ENCODE results near the gene DPH2. TPM values are rescaled to one million over a fixed set of nuclear protein-coding genes. Genes with fewer than 3 reads are reported as not detected.

Gene DPH2
- total RNA-seq, 1 donor from 2014 or later = 17.1 TPM

DNA sequence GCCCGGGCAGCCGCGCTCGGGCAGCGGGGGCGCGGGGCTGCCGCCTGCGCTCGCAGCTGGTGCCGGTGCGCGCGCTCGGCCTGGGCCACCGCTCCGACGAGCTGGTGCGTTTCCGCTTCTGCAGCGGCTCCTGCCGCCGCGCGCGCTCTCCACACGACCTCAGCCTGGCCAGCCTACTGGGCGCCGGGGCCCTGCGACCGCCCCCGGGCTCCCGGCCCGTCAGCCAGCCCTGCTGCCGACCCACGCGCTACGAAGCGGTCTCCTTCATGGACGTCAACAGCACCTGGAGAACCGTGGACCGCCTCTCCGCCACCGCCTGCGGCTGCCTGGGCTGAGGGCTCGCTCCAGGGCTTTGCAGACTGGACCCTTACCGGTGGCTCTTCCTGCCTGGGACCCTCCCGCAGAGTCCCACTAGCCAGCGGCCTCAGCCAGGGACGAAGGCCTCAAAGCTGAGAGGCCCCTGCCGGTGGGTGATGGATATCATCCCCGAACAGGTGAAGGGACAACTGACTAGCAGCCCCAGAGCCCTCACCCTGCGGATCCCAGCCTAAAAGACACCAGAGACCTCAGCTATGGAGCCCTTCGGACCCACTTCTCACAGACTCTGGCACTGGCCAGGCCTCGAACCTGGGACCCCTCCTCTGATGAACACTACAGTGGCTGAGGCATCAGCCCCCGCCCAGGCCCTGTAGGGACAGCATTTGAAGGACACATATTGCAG is 33.2 kb upstream of the DPH2 start:
- H3K4me3 Mint-ChIP-seq (ENCODE audit: unreplicated experiment) = peak overlapping the region; percentile 78
- TF ChIP-seq, protein P1, sequence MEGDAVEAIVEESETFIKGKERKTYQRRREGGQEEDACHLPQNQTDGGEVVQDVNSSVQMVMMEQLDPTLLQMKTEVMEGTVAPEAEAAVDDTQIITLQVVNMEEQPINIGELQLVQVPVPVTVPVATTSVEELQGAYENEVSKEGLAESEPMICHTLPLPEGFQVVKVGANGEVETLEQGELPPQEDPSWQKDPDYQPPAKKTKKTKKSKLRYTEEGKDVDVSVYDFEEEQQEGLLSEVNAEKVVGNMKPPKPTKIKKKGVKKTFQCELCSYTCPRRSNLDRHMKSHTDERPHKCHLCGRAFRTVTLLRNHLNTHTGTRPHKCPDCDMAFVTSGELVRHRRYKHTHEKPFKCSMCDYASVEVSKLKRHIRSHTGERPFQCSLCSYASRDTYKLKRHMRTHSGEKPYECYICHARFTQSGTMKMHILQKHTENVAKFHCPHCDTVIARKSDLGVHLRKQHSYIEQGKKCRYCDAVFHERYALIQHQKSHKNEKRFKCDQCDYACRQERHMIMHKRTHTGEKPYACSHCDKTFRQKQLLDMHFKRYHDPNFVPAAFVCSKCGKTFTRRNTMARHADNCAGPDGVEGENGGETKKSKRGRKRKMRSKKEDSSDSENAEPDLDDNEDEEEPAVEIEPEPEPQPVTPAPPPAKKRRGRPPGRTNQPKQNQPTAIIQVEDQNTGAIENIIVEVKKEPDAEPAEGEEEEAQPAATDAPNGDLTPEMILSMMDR (IDR thresholded peaks at IDR 0.05; ENCODE audit: unreplicated experiment) = peak; percentile 29
- H3K36me3 Mint-ChIP-seq (ENCODE audit: low read depth, unreplicated experiment) = peaks cover 7% of the 10 kb centered on the region
- H3K27me3 Mint-ChIP-seq (ENCODE audit: unreplicated experiment) = peaks cover 15% of the 10 kb centered on the region
- DNase-seq (ENCODE audit: low spot score) = peak; percentile 63
- no peaks in the 10 kb centered on the region for H3K9me3 Mint-ChIP-seq (ENCODE audit: unreplicated experiment)
- H3K27ac Mint-ChIP-seq (ENCODE audit: unreplicated experiment) = no peak overlapping the region
- peaks cover 11% of the 10 kb centered on the region for H3K4me1 Mint-ChIP-seq (ENCODE audit: unreplicated experiment)

DNA sequence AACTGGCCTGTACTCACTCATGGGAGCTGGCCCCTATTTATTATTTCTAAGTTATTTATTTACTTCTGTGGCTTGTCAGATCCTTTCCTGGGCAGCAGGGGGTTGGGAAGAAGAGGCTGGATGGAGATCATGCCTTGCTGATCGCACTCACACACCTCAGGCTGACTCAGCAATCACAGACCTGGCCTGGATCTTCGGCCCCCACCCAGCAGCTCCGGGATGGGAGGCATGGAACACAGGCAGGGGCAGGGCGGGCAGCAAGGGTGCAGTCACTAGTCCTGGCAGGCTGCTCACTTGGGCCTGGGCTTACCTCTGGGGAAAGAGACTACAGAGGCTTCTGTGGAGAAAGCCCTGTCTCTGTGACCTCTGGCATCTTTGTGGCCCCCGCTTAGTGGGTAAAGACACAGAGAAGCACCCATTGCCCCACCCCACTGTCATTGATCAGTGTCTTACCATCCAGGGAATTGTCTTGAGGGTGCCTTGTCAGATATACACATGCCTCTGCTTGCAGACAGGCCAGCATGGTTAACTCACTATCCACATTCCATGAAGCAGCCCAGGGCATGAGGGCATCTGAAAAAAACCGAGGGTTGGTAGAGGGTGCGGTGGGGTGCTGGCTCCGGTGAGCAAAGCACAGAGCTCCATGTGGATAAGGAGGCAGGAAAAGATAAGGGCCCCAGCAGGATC is 32.5 kb upstream of the DPH2 start:
- peaks cover 7% of the 10 kb centered on the region for H3K36me3 Mint-ChIP-seq (ENCODE audit: low read depth, unreplicated experiment)
- no peak overlapping the region for H3K27ac Mint-ChIP-seq (ENCODE audit: unreplicated experiment)
- peaks cover 15% of the 10 kb centered on the region for H3K27me3 Mint-ChIP-seq (ENCODE audit: unreplicated experiment)
- peaks cover 14% of the 10 kb centered on the region for H3K4me1 Mint-ChIP-seq (ENCODE audit: unreplicated experiment)
- no peak overlapping the region for H3K4me3 Mint-ChIP-seq (ENCODE audit: unreplicated experiment)
- DNase-seq (ENCODE audit: low spot score) = no peak
- H3K9me3 Mint-ChIP-seq (ENCODE audit: unreplicated experiment) = no peaks in the 10 kb centered on the region
- TF ChIP-seq, protein P1 (IDR thresholded peaks at IDR 0.05; ENCODE audit: unreplicated experiment) = no peak

DNA sequence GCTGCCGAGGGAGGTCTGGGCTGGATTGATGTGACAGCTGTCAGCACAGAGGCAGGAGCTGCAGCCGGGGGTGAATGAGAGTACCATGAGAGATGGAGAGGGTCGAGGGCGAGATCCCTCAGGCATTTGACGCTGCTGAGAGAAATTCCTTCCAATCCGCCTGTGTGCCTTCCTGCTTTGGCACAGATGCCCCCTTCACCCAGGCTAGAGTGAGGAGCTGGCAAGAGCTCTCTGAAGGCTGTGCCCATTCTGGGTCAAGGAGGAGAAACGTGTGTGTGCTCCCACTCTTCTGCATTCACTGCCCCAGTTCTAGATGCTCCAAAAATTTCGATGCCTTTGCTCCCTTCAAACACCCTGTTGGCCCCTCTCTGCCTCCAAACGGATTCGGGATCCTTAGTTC is 31.4 kb upstream of the DPH2 start:
- H3K27me3 Mint-ChIP-seq (ENCODE audit: unreplicated experiment) = peaks cover 9% of the 10 kb centered on the region
- no peak for DNase-seq (ENCODE audit: low spot score)

DNA sequence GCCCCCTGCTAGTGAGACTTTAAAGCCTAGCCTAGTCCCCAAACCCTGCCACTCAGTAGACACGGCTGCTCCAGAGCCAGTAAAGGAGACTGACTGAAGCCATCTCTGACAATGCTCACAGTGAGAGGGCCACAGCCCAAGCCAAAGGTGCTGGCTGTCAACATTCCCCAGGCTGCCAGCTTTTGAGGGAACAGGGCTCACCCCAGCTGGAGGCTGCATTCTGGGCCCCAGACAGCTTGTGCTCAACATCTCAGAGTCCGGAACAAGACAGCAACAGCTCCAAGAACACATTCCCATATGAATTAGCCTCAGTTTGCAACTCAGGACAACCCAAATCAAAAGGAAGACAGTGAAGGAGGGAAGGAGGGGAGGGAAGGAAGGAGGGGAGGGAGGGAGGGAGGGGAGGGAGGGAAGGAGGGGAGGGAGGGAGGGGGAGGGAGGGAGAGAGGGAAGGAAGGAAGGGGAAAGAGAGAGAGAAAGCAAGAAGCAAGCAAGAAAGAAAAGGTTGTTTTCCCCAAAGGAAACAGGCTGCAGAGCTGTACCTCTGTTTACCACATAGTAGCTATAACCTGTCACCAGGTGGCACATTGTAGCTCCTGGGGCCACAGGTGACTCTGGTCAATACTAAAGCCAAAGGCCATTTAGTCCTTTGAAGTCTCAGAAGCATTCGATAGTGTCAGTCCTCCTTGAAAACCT is 30.8 kb upstream of the DPH2 start:
- peak overlapping the region; percentile 13 for H3K4me3 Mint-ChIP-seq (ENCODE audit: unreplicated experiment)
- H3K36me3 Mint-ChIP-seq (ENCODE audit: low read depth, unreplicated experiment) = no peaks in the 10 kb centered on the region
- no peak overlapping the region for H3K27ac Mint-ChIP-seq (ENCODE audit: unreplicated experiment)
- H3K9me3 Mint-ChIP-seq (ENCODE audit: unreplicated experiment) = no peaks in the 10 kb centered on the region
- DNase-seq (ENCODE audit: low spot score) = no peak
- peaks cover 7% of the 10 kb centered on the region for H3K27me3 Mint-ChIP-seq (ENCODE audit: unreplicated experiment)
- H3K4me1 Mint-ChIP-seq (ENCODE audit: unreplicated experiment) = peaks cover 18% of the 10 kb centered on the region
- TF ChIP-seq, protein P1 (IDR thresholded peaks at IDR 0.05; ENCODE audit: unreplicated experiment) = no peak

More for the DNA sequence above, 31.4 kb upstream of the DPH2 start:
- no peaks in the 10 kb centered on the region for H3K9me3 Mint-ChIP-seq (ENCODE audit: unreplicated experiment)
- no peaks in the 10 kb centered on the region for H3K36me3 Mint-ChIP-seq (ENCODE audit: low read depth, unreplicated experiment)
- H3K4me1 Mint-ChIP-seq (ENCODE audit: unreplicated experiment) = peaks cover 18% of the 10 kb centered on the region
- H3K27ac Mint-ChIP-seq (ENCODE audit: unreplicated experiment) = no peak overlapping the region
- no peak overlapping the region for H3K4me3 Mint-ChIP-seq (ENCODE audit: unreplicated experiment)
- TF ChIP-seq, protein P1 (IDR thresholded peaks at IDR 0.05; ENCODE audit: unreplicated experiment) = no peak

Measured in endothelial cell (in vitro differentiated cells).